Measurements from ENCODE around the gene SLC47A2.

Gene SLC47A2

DNA sequence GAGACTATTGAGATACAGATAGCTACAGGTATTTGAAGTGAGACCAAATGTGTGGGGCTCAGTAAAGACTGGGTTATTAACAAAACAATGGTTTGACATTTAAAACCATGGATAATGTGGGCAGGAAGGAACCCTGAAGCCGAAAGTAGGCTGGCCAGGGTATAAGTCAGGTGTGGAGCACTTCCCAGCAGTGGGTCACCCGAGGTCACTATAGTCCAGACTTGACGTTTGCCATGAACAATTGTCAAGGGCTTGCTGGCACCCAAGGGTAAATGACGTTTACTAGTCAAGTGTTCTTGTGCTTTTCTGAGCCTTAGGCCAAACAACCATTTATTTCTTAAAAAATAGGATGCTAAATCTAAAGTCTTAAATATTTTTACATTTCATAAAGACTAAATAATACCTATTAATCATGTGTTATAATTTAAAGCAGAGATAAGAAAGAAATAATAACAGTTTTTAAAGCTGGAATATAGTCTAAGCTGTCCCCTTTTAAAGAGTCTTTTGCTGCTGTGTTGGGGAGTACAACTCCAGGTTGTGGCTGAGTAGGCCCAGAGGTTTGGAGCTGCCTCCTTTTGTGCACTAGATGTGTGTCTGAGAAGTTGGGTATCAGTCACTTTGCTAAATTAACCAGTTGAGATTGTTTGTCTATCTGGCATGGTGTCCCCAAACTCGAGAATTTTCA lies 52.1 kb downstream of the SLC47A2 start:
- no peak for DNase-seq

GRCh38 chr17:19663097-19663496 lies 53.3 kb downstream of the SLC47A2 start:
- DNase-seq = no peak

GRCh38 chr17:19661121-19661520 lies 55.3 kb downstream of the SLC47A2 start:
- no peak for DNase-seq

- DNase-seq = no peak
These were observed 56.0 kb downstream of the SLC47A2 start for GRCh38 chr17:19660219-19660870.

DNA sequence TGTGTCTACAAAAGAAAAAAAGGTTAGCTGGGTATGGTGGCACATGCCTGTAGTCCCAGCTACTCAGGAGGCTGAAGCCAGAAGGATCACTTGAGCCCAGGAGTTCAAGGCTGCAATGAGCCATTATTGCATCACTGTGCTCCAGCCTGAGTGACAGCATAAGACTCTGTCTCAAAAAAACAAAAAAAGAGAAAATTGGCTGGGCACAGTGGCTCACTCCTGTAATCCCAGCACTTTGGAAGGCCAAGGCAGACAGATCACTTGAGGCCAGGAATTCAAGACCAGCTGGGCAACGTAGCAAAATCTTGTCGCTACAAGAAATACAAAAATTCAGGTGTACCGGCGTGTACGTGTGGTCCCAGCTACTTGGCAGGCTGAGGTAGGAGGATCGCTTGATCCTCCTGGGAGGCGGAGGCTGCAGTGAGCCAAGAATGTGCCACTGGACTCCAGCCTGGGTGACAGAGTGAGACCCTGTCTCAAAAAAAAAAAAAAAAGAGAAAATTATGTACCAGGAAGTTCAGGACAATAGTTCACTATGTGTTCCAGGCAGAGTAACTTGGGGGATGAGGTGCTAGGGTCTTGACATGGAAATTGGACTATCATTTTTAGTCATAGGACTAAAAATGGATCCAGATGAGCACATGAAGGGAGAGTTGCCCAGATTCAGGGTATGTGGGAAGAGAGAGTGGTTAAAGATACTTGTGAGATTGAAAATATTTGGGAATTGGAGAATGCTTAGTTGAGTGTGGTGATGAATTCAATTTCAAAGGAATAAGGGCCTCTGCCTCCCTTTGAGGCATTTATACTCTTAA lies 56.8 kb downstream of the SLC47A2 start:
- no peak for DNase-seq

DNA sequence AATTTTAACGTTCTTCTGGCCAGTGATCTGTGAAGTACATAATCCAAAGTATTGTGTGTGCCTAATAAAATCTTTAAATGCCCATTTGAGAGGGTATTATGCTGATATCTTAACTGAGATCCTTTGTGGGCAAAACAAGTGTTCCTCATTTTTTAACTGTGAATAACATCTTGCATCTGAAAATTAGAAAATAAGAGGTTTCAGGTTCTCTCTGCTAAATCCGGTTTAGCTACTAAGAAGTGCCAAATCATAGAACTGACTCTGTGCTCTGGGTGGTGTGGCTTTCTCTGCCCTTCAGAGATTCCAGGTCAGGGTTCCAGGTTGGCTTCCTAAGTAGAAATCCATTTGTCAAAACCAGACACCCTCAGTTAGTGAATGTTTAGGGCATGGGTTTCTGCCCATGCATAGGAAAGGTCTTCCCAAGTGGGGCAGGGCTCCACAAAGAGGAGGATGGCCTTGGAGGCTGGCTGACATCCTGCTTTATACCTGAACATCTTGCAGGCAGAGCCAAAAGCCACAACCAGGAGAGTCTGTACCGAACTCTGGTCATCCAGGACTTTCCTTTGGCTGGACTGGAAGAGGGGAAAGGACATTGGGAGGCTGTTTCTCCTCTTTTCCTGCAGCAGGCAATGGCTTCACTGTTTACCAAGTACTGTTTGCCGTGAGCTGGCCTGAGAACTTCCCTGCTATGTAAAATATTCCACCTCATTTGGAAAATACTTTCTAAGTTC lies 59.4 kb downstream of the SLC47A2 start:
- no peak for DNase-seq

GRCh38 chr17:19656336-19656735 lies 60.0 kb downstream of the SLC47A2 start:
- no peak for DNase-seq

DNA sequence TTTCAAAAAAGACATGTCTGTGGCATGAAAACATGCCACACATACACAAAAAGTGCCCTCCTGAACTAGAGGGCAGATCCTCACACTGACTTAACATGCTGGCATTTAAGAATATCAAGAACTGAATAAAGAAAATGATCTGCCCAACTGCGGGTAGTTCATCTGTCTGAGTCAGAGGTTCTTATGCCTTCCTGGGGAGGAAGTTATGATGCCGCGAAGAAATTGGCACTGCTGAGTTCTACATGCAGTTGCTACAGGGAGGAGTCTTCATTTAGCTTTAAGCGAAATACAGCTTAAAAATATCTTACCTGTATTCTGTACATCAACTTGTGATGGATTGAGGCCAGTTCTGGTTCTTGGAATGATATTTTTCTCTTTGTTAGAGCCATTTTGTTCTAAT lies 61.5 kb downstream of the SLC47A2 start:
- DNase-seq = no peak

- DNase-seq = no peak
These were observed 62.0 kb downstream of the SLC47A2 start for GRCh38 chr17:19654342-19654886.

GRCh38 chr17:19652595-19652994 lies 63.8 kb downstream of the SLC47A2 start:
- DNase-seq = no peak

DNA sequence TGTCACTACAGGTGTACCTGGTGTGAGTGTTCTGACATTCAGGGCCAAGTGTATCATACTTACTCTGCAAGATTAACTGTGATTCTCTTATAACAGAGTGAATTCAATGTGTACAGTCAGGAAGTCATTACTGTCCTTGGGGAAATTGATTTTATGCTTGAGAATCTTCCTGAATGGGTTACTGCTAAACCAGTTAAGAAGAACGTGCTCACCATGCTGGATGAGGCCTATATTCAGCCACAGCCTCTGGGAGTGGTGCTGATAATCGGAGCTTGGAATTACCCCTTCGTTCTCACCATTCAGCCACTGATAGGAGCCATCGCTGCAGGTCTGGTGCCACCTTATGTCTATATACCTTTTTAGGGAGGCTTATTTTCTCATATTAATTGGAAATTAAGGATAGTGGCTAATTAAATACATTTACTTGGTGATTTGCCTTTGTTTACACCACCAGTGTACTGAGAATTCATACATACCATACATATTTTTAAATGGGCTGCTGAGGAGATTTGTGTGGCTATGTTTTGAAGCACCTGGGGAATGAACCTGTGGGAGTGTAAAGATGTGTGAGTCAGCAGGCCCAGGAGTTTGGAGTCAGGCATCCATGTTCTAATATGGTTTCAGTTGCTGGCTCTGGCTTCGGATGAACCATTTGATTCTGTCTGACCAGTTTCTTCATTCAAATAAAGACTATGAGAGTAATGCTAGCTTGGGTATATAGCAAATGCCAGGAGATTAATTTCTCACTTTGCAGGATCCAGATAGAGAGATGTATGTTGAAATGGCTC lies 64.7 kb downstream of the SLC47A2 start:
- DNase-seq = no peak

DNA sequence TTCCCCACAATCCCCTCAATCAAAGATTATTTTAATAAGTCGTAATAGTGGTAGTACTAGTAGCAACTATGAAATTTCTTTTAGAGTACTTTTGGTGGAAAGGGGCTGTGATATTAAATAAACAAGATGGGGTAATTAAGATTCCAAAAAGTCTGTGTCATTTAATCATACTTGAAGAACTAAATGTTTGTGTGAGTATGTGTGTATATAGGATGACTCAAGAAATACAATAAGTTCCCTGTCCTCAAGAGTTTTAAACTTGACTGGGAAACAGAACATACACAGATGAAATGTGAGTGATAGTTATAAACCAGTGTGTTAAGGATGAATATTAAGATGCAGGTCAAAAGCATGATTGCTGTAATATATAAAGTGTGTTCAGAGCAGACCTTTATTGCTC lies 65.6 kb downstream of the SLC47A2 start:
- no peak for DNase-seq

DNA sequence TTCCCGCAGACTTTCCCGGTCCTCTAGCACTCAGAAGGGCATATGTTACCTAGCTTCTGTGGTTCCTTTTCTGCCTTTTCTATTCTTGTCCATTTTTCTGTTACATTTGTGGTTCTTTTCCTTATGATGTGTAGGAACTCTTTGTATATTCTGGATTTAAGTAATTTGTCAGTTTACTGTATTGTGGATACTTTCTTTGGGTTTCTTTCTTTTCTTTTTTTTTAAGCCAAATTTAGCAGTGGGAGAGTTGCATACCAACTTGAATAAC lies 67.2 kb downstream of the SLC47A2 start:
- DNase-seq = no peak

DNA sequence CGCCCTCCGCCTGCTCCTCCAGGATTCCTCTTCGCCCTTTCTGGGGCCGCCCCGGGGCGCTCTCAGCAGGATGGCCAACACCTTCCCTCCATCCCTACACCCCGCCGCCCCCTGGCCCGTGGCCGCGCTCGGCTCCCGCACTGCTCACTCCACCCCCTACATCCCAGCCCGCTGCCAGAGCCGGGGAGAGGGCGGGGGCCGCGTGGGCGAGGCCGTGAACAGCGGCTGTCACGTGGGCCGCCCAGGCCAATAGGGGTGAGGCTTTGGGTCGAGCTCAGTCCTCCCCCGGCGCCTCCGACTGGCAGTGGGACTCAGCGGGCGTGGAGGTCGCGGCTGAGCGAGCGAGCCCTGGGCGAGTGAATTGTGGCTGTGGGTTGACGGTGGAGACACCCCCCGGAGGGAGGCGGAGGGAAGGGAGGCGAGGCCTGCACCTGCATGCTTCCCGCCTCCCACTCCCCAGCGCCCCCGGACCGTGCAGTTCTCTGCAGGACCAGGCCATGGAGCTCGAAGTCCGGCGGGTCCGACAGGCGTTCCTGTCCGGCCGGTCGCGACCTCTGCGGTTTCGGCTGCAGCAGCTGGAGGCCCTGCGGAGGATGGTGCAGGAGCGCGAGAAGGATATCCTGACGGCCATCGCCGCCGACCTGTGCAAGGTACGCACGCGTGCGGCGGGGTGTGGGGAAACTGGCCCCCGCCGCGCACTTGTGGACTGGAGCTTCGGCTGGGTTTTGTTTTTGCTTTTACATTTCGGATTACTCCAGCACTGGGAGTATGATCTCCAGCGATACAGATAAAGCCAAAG lies 67.7 kb downstream of the SLC47A2 start, which contains the start of gene ALDH3A2:
Gene ALDH3A2, plus strand, starts transcription at position 277 of the 799 bp plus-strand sequence. Its CDS starts 221 bp downstream, at position 498.
- DNase-seq = peak; percentile 98

DNA sequence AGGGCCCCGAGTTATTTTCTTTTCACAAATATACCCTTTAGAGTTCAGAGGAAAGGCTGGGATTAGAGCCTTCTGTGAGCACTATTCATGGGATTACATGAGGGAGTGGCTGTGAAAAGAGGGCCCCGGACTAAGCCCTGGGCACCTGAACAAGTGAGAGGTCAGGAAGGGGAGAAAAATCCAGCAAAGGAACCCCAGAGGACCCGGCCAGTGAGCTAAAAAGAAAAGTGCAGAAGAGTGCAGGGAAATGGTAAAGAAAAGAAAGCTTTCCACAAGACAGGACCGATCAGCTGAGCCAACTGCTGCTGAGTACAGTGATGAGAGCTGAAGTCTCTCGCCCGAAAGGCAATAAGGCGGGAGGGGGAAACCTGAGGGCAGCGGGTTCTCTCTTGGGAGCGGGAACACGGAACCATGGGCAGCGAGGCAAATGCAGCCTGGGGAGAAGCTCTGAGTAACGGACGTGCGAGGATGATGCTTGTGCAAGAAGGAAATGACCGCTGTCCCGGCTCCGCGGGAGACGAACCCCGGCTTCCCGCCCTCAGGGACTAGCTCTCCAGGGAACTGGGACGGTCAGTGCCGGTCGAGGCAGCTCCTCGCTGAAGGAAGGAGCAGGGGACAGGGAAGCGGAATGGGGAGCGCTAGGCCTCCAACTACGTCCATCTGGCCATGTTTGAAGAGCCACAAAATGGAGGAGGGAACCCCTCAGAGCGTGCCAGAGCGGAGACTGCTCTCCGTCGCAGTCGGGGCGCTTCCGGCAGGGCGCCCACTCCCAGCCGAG lies 68.5 kb downstream of the SLC47A2 start:
- DNase-seq = peak; percentile 60

GRCh38 chr17:19646788-19647696 lies 69.3 kb downstream of the SLC47A2 start:
- DNase-seq = no peak

- DNase-seq = no peak
These were observed 70.6 kb downstream of the SLC47A2 start for GRCh38 chr17:19645734-19646201.

GRCh38 chr17:19644493-19645210 lies 71.7 kb downstream of the SLC47A2 start:
- no peak for DNase-seq

Data from NCI-H510A (cell line).